Measurements from ENCODE around the gene MECP2. TPM values are rescaled to one million over a fixed set of nuclear protein-coding genes. Genes with fewer than 3 reads are reported as not detected.
A peak's percentile ranks its signal among the peaks of the same experiment; 100 is the strongest.

MECP2 gene
- total RNA-seq, 1 experiment from 2014 or later, result 47.3 TPM

DNA sequence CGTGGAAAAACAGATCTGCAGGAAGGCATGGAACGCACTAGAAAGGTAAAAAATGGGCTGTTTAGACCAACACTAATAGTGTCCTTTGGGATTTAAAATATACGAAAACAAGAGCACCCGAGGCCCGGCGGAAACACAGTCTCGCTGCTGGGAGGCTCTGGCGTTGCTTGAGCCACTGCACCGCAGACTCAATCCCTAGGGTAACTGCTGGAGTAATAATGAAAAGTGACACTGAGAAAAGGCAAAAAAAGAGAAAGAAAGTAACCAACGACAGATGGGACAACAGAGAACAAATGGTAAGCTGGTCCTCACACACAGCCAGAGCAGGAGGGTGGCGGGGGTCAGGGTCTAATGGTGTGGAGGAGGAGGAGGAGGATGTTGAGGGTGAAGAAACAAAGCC, 93.2 kb downstream of the MECP2 start:
- BruUV-seq (replicated peaks), result no TSS peak
- Histone ChIP-seq H3K9me3 (ENCODE audit: low read length) (no peaks in the 10 kb centered on the region), H3K9ac (ENCODE audit: low read length) (no peak overlapping the region), H4K20me1 (ENCODE audit: low read length) (no peaks in the 10 kb centered on the region), H3K79me2 (ENCODE audit: low read length) (no peaks in the 10 kb centered on the region), H3K4me2 (ENCODE audit: low read length) (no peak overlapping the region), H3K4me1 (ENCODE audit: insufficient read depth, low read length) (peaks cover 6% of the 10 kb centered on the region; the same call in 1 of the 2 replicates), H3K36me3 (ENCODE audit: low read depth, low read length) (no peaks in the 10 kb centered on the region; the same call in 1 of the 2 replicates), H3K27me3 (ENCODE audit: low read length) (no peaks in the 10 kb centered on the region), H3F3A (ENCODE audit: low read length, unreplicated experiment) (no peaks in the 10 kb centered on the region), H3K9me2 (replicated peaks; ENCODE audit: low read length) (no peaks in the 10 kb centered on the region), H2AFZ (ENCODE audit: low read length) (no peak overlapping the region), H3K27ac (ENCODE audit: low read length) (no peak overlapping the region), H3K4me3 (ENCODE audit: low read length) (no peak overlapping the region)
- DNase-seq (no peak), ATAC-seq (no peak)
- no peak for TF ChIP-seq EZH2 (IDR thresholded peaks at IDR 0.05; ENCODE audit: low read length, unreplicated experiment)
- no peak for TF ChIP-seq EZH2phosphoT487 (IDR thresholded peaks at IDR 0.05; ENCODE audit: borderline replicate concordance, low read length)
- TF ChIP-seq, protein P1, sequence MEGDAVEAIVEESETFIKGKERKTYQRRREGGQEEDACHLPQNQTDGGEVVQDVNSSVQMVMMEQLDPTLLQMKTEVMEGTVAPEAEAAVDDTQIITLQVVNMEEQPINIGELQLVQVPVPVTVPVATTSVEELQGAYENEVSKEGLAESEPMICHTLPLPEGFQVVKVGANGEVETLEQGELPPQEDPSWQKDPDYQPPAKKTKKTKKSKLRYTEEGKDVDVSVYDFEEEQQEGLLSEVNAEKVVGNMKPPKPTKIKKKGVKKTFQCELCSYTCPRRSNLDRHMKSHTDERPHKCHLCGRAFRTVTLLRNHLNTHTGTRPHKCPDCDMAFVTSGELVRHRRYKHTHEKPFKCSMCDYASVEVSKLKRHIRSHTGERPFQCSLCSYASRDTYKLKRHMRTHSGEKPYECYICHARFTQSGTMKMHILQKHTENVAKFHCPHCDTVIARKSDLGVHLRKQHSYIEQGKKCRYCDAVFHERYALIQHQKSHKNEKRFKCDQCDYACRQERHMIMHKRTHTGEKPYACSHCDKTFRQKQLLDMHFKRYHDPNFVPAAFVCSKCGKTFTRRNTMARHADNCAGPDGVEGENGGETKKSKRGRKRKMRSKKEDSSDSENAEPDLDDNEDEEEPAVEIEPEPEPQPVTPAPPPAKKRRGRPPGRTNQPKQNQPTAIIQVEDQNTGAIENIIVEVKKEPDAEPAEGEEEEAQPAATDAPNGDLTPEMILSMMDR (conservative IDR thresholded peaks at IDR 0.05; ENCODE audit: low read depth, low read length), result no peak
- intact Hi-C loops (cut with micrococcal nuclease), result no loop called here
- ChIA-PET CTCF (no interaction called here), POLR2A (ENCODE audit: unreplicated experiment) (no interaction called here)

DNA sequence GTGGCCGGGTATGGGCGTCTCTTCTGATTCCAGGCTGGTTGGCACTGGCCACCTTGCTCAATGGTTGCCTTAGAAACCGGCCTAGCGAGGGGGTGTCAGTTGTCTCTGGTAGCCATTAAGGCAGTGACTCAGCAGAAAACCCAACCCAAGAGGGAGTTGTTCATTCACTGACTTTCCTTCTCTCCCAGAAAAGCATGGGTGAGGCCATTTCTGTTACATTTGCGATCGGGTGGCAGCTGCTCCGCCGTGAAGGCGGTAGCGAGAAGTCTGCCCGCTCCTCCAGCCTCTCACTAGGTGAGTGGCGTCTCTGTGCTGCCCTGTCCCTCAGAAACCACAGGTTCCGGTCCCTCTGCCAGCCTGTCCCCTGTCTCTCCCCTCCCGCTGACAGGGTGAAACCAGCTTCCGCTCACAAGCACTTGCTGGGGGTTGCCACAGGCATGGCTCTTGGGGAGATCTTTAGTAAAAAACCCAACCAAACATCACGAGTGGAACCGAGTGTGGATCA, 95.2 kb downstream of the MECP2 start:
- ATAC-seq (no peak), DNase-seq (peak; percentile 9)
- no peak overlapping the region; the same call in 1 of the 2 replicates for H3K9ac ChIP-seq (ENCODE audit: low read length)
- no peaks in the 10 kb centered on the region for H3K9me3 ChIP-seq (ENCODE audit: low read length)
- H3K4me1 ChIP-seq (ENCODE audit: insufficient read depth, low read length), result peaks cover 6% of the 10 kb centered on the region; the same call in 1 of the 2 replicates
- no peaks in the 10 kb centered on the region for H3K36me3 ChIP-seq (ENCODE audit: low read depth, low read length)
- BruUV-seq (replicated peaks), result no TSS peak
- no peak overlapping the region for H3K4me2 ChIP-seq (ENCODE audit: low read length)
- ChIA-PET POLR2A (ENCODE audit: unreplicated experiment) (no interaction called here), CTCF (no interaction called here)
- H3K4me3 ChIP-seq (ENCODE audit: low read length), result no peak overlapping the region
- H3K79me2 ChIP-seq (ENCODE audit: low read length), result no peaks in the 10 kb centered on the region
- intact Hi-C loops (cut with micrococcal nuclease), result no loop called here
- no peaks in the 10 kb centered on the region for H3K27me3 ChIP-seq (ENCODE audit: low read length)
- H3K27ac ChIP-seq (ENCODE audit: low read length), result peak overlapping the region; percentile 37; the same call in 1 of the 2 replicates
- no peaks in the 10 kb centered on the region for H3K9me2 ChIP-seq (replicated peaks; ENCODE audit: low read length)
- H2AFZ ChIP-seq (ENCODE audit: low read length), result no peak overlapping the region
- no peak for TF ChIP-seq EZH2phosphoT487 (IDR thresholded peaks at IDR 0.05; ENCODE audit: borderline replicate concordance, low read length)
- TF ChIP-seq, protein P1 (conservative IDR thresholded peaks at IDR 0.05; ENCODE audit: low read depth, low read length), result no peak
- no peak for TF ChIP-seq EZH2 (IDR thresholded peaks at IDR 0.05; ENCODE audit: low read length, unreplicated experiment)
- H3F3A ChIP-seq (ENCODE audit: low read length, unreplicated experiment), result no peaks in the 10 kb centered on the region
- H4K20me1 ChIP-seq (ENCODE audit: low read length), result no peaks in the 10 kb centered on the region

DNA sequence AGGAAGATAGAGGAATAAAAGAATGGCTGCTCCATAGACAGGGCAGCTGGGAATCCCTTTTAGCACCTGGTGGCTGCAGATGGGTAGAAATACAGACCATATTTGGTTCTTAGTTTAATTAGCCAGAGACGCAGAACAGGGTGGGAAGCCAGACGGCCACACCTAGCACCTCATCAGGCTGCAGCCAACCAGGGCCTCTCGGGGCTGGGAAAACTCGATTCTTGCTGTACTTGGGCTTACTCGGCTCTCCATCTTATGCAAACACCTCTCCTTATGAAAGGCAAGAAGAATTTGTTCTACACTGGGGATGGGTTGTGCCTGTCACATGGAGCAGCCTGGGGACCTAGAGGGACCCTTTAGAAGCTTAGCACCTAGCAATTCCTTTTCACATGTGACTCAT, 97.5 kb downstream of the MECP2 start:
- 0 out of 2 replicates have a peak overlapping the region, but pooled peaks have one; percentile 5 for H2AFZ ChIP-seq (ENCODE audit: low read length)
- no peaks in the 10 kb centered on the region for H4K20me1 ChIP-seq (ENCODE audit: low read length)
- peak; percentile 5 for DNase-seq
- ChIA-PET CTCF (no interaction called here), POLR2A (ENCODE audit: unreplicated experiment) (no interaction called here)
- BruUV-seq (replicated peaks), result no TSS peak
- H3K9ac ChIP-seq (ENCODE audit: low read length), result no peak overlapping the region
- H3F3A ChIP-seq (ENCODE audit: low read length, unreplicated experiment), result no peaks in the 10 kb centered on the region
- peaks cover 6% of the 10 kb centered on the region; the same call in 1 of the 2 replicates for H3K4me1 ChIP-seq (ENCODE audit: insufficient read depth, low read length)
- H3K27me3 ChIP-seq (ENCODE audit: low read length), result no peaks in the 10 kb centered on the region
- no peak overlapping the region for H3K27ac ChIP-seq (ENCODE audit: low read length)
- H3K4me3 ChIP-seq (ENCODE audit: low read length), result peak overlapping the region; percentile 37; the same call in 1 of the 2 replicates
- intact Hi-C loops (cut with micrococcal nuclease), result no loop called here
- H3K9me3 ChIP-seq (ENCODE audit: low read length), result no peaks in the 10 kb centered on the region
- peak overlapping the region; percentile 76 for H3K4me2 ChIP-seq (ENCODE audit: low read length)
- H3K9me2 ChIP-seq (replicated peaks; ENCODE audit: low read length), result no peaks in the 10 kb centered on the region
- H3K79me2 ChIP-seq (ENCODE audit: low read length), result no peaks in the 10 kb centered on the region
- no peaks in the 10 kb centered on the region for H3K36me3 ChIP-seq (ENCODE audit: low read depth, low read length)
- ATAC-seq, result peak; percentile 56
- TF ChIP-seq EZH2phosphoT487 (IDR thresholded peaks at IDR 0.05; ENCODE audit: borderline replicate concordance, low read length) (no peak), EZH2 (IDR thresholded peaks at IDR 0.05; ENCODE audit: low read length, unreplicated experiment) (no peak)
- TF ChIP-seq, protein P1 (conservative IDR thresholded peaks at IDR 0.05; ENCODE audit: low read depth, low read length), result no peak

Measured in PC-3 (cell line).